ENCODE results near the gene UTS2B.

Gene UTS2B

GRCh38 chr3:191235331-191236314 is 94.7 kb downstream of the UTS2B start:
- no peak for DNase-seq

- no peak for DNase-seq
Measured at GRCh38 chr3:191234216-191234615, 96.1 kb downstream of the UTS2B start.

GRCh38 chr3:191227541-191227940 is 102.8 kb downstream of the UTS2B start:
- no peak for DNase-seq

- no peak for DNase-seq
Measured at GRCh38 chr3:191221638-191222037, 108.7 kb downstream of the UTS2B start.

GRCh38 chr3:191220908-191221307 is 109.4 kb downstream of the UTS2B start:
- no peak for DNase-seq

- no peak for DNase-seq
Measured at GRCh38 chr3:191217301-191217700, 113.0 kb downstream of the UTS2B start.

All from right hindlimb (tissue), 1 donor.